GM12872 (cell line): ENCODE results near the gene RAPGEFL1.

Source experiments
- CTCF ChIP-seq: IDR thresholded peaks from 3 replicates; pipeline ENCODE4 v1.5.1; 2011; ENCODE audit warnings: low read depth, mild to moderate bottlenecking, low read length, moderate library complexity; ENCODE audit not compliant: insufficient read depth

RAPGEFL1 gene

GRCh38 chr17:40197550-40197949 is 20.3 kb downstream of the RAPGEFL1 start:
- no peak for TF ChIP-seq CTCF

- TF ChIP-seq CTCF: no peak
Measured at GRCh38 chr17:40198576-40198975, 21.3 kb downstream of the RAPGEFL1 start.

- TF ChIP-seq CTCF: no peak
Measured at GRCh38 chr17:40203131-40203530, 25.9 kb downstream of the RAPGEFL1 start.

GRCh38 chr17:40209404-40210093 is 32.3 kb downstream of the RAPGEFL1 start:
- TF ChIP-seq CTCF: no peak

GRCh38 chr17:40218006-40218739 is 40.9 kb downstream of the RAPGEFL1 start:
- TF ChIP-seq CTCF: no peak

GRCh38 chr17:40218740-40219593 is 41.7 kb downstream of the RAPGEFL1 start, which contains the start of gene WIPF2:
WIPF2 (plus strand) TSS chr17:40219304; CDS start chr17:40256460, 37,156 bp downstream.
- peak; percentile 55 for TF ChIP-seq CTCF

- TF ChIP-seq CTCF: no peak
Measured at GRCh38 chr17:40219594-40220338, 42.5 kb downstream of the RAPGEFL1 start.
